Endothelial cell of umbilical vein (primary cell): ENCODE results near the gene MYO7B. TPM values are rescaled to one million over a fixed set of nuclear protein-coding genes. Genes with fewer than 3 reads are reported as not detected.

ENCODE experiments used
- BruUV-seq: library from RNA; stranded (reverse); fragments of 400-500 nt; replicated peaks from 2 replicates; lab custom pipeline; 2021; lab: Mats Ljungman, UMichigan
- CTCF ChIA-PET: fragments of 300-600, 350-600 bp; sonication (Branson Sonifier 250); formaldehyde crosslinking; loops from one replicate; lab custom pipeline; 2021; ENCODE audit warnings: antibody characterized with exemption, inconsistent platforms; lab: Charles Lee
- POLR2A ChIA-PET: fragments of 300-600, 350-600 bp; sonication (Branson Sonifier 250); formaldehyde crosslinking; loops from one replicate; lab custom pipeline; 2021; ENCODE audit warnings: antibody characterized with exemption, inconsistent platforms; lab: Charles Lee
- DNase-seq: peaks from one replicate; pipeline ENCODE4 v3.0.0-alpha.2; 2011; ENCODE audit warnings: low read depth, low spot score
- FAIRE-seq: peaks from 2 replicates; lab custom pipeline; 2011; peaks lifted over from hg19 to GRCh38; lab: Jason Lieb, UNC
- H2AFZ ChIP-seq: 2 replicates; pipeline ENCODE4 v1.6.0; 2012; ENCODE audit warnings: low read depth, low read length, control low read depth, inconsistent platforms
- H3K27ac ChIP-seq: 2 replicates; pipeline ENCODE4 v1.5.1; 2011; ENCODE audit warnings: low read depth, mild to moderate bottlenecking, control low read depth, low read length, moderate library complexity; ENCODE audit not compliant: insufficient read depth
- H3K27me3 ChIP-seq, 2 experiments: 2 replicates each; pipeline versions ENCODE4 v1.6.0 to v1.6.1; 2011; ENCODE audit warnings: low read length in 2 of 2, mixed read lengths in 1 of 2; ENCODE audit not compliant: control insufficient read depth in 2 of 2, insufficient read depth in 2 of 2
- H3K36me3 ChIP-seq, 2 experiments: 2 replicates in 1 of 2; 3 replicates in 1 of 2; pipeline ENCODE4 v1.5.1; 2011; ENCODE audit warnings: low read length in 2 of 2, mild to moderate bottlenecking in 1 of 2, moderate library complexity in 1 of 2; ENCODE audit not compliant: control insufficient read depth in 2 of 2, insufficient read depth in 2 of 2; ENCODE audit errors: extremely low read depth in 1 of 2
- H3K4me1 ChIP-seq: 3 replicates; pipeline ENCODE4 v1.5.1; 2011; ENCODE audit warnings: mild to moderate bottlenecking, low read length; ENCODE audit not compliant: control insufficient read depth, insufficient read depth; ENCODE audit errors: extremely low read depth
- H3K4me2 ChIP-seq: 2 replicates; pipeline ENCODE4 v1.6.1; 2011; ENCODE audit warnings: low read length, control low read depth, mixed read lengths; ENCODE audit not compliant: insufficient read depth
- H3K4me3 ChIP-seq, 3 experiments: fragments of 200-600 bp in 1 of 3; sonication (generic), shearing (Covaris generic) in 1 of 3; replicated peaks in 1 of 3; 2 replicates each; pipeline ENCODE4 v1.5.1; 2011 to 2016; ENCODE audit warnings: control low read depth in 3 of 3, low read length in 3 of 3, mild to moderate bottlenecking in 2 of 3, inconsistent platforms in 1 of 3, low read depth in 1 of 3, moderate library complexity in 1 of 3; ENCODE audit not compliant: insufficient read depth in 1 of 3
- H3K79me2 ChIP-seq: 2 replicates; pipeline ENCODE4 v1.6.0; 2012; ENCODE audit warnings: low read length, inconsistent platforms; ENCODE audit not compliant: control insufficient read depth, insufficient read depth
- H3K9ac ChIP-seq: replicated peaks from 2 replicates; pipeline ENCODE3; 2011; ENCODE audit warnings: low read length, control low read depth; ENCODE audit not compliant: insufficient read depth; ENCODE audit errors: extremely low read depth
- H3K9me1 ChIP-seq: replicated peaks from 3 replicates; pipeline ENCODE4 v1.6.0; 2011; ENCODE audit warnings: mild to moderate bottlenecking, low read length; ENCODE audit not compliant: control insufficient read depth, insufficient read depth; ENCODE audit errors: extremely low read depth
- H3K9me3 ChIP-seq: replicated peaks from 2 replicates; pipeline ENCODE4 v1.5.1; 2012; ENCODE audit warnings: low read length, inconsistent platforms; ENCODE audit not compliant: control insufficient read depth, insufficient read depth
- H4K20me1 ChIP-seq: replicated peaks from 2 replicates; pipeline ENCODE3; 2011; ENCODE audit warnings: mild to moderate bottlenecking, low read length; ENCODE audit not compliant: control insufficient read depth, insufficient read depth; ENCODE audit errors: extremely low read depth
- CTCF ChIP-seq, 2 donors: IDR thresholded peaks; 1 replicate in 1 of 2; 2 replicates in 1 of 2; pipeline ENCODE4 v1.5.1; 2011; ENCODE audit warnings: low read length in 2 of 2, mild to moderate bottlenecking in 2 of 2, moderate library complexity in 2 of 2, control low read depth in 1 of 2, inconsistent platforms in 1 of 2, low read depth in 1 of 2; ENCODE audit not compliant: insufficient read depth in 1 of 2; ENCODE audit errors: extremely low read depth in 1 of 2
- JUN ChIP-seq: IDR thresholded peaks from 2 replicates; pipeline ENCODE4 v1.6.1; 2011; ENCODE audit warnings: borderline replicate concordance, low read depth; ENCODE audit not compliant: insufficient read length, insufficient read depth
- MYC ChIP-seq: IDR thresholded peaks from one replicate; pipeline ENCODE4 v1.6.1; 2011; ENCODE audit warnings: mild to moderate bottlenecking, low read depth, low read length
- POLR2A ChIP-seq: IDR thresholded peaks from 2 replicates; pipeline ENCODE4 v1.6.1; 2012; ENCODE audit warnings: low read depth, mild to moderate bottlenecking, control low read depth, low read length
- POLR2AphosphoS5 ChIP-seq: IDR thresholded peaks from 2 replicates; pipeline ENCODE4 v1.6.1; 2012; ENCODE audit warnings: low read depth, mild to moderate bottlenecking, control low read depth, low read length, moderate library complexity; ENCODE audit not compliant: insufficient read depth
- dilution Hi-C: fragments of 300-500 bp; cut with MboI; formaldehyde crosslinking; loops from one replicate; pipeline ENCODE4 v1.15.0; 2019; ENCODE audit warnings: low sequenced_read_pairs; ENCODE audit not compliant: extremely low pct_ligation_motif_present
- intact Hi-C: fragments of 100-400 bp; cut with micrococcal nuclease; formaldehyde crosslinking; loops from one replicate; pipeline ENCODE4 v1.10.0; 2022
- polyA plus RNA-seq, 4 experiments: library from polyadenylated mRNA; depleted of rRNA in 3 of 4; stranded (reverse) in 3 of 4; unstranded in 1 of 4; fragments of >200 nt; gene quantifications; 2 replicates each; pipeline versions ENCODE4 v1.2.1 to v1.2.3, GENCODE V29; 2011 to 2012; ENCODE audit warnings: missing spikeins in 1 of 4
- total RNA-seq: library from RNA; stranded (reverse); gene quantifications from 2 replicates; pipeline ENCODE4 v1.2.3, GENCODE V29; 2021

Gene MYO7B
- total and polyA plus RNA-seq, 2 donors (not counting 3 experiments of a cell fraction or from before 2014, with no cell fraction given), result 0.17 TPM; not detected in 1

- no peaks in the 10 kb centered on the region for H3K36me3 ChIP-seq
- H3K9ac ChIP-seq, result no peak overlapping the region
Observed at GRCh38 chr2:127626175-127626574, 90.7 kb downstream of the MYO7B start.

GRCh38 chr2:127626917-127627739 lies 91.6 kb downstream of the MYO7B start:
- POLR2A ChIA-PET, result no interaction called here
- no peak for FAIRE-seq
- no peaks in the 10 kb centered on the region for H4K20me1 ChIP-seq
- no peak overlapping the region for H3K4me2 ChIP-seq
- no peak overlapping the region for H3K4me3 ChIP-seq
- H3K9me3 ChIP-seq, result no peaks in the 10 kb centered on the region
- BruUV-seq, result no TSS peak
- no peak overlapping the region for H3K27ac ChIP-seq
- DNase-seq, result no peak
- no peaks in the 10 kb centered on the region for H3K27me3 ChIP-seq
- no peaks in the 10 kb centered on the region for H3K36me3 ChIP-seq
- no peak overlapping the region for H3K9ac ChIP-seq
- no peaks in the 10 kb centered on the region for H3K4me1 ChIP-seq
- no peaks in the 10 kb centered on the region for H3K79me2 ChIP-seq
- no peak overlapping the region for H2AFZ ChIP-seq
- dilution Hi-C loops (no loop called here), intact Hi-C loops (no loop called here)
- CTCF ChIA-PET, result no interaction called here
- H3K9me1 ChIP-seq, result no peaks in the 10 kb centered on the region
- TF ChIP-seq POLR2AphosphoS5 (no peak), CTCF (IDR thresholded peaks at IDR 0.05; ENCODE audit: extremely low read depth in 1 of 2, insufficient read depth in 1 of 2, low read depth in 1 of 2, low read length in 2 of 2) (no peak), POLR2A (no peak), JUN (no peak)

More at GRCh38 chr2:127626175-127626574, 90.7 kb downstream of the MYO7B start:
- CTCF ChIA-PET, result interaction anchor here (2.0 to 2.5 kb wide), 2 partner anchors 35 to 70 kb away, joined by 8 to 12 read pairs; no protein-coding TSS in a partner anchor
- H3K27ac ChIP-seq, result no peak overlapping the region
- no peak overlapping the region for H3K4me2 ChIP-seq
- no peaks in the 10 kb centered on the region for H3K79me2 ChIP-seq
- H3K9me1 ChIP-seq, result no peaks in the 10 kb centered on the region
- no peak for DNase-seq
- intact Hi-C loops (no loop called here), dilution Hi-C loops (no loop called here)
- no peak for TF ChIP-seq MYC
- no peak for TF ChIP-seq JUN
- TF ChIP-seq POLR2AphosphoS5, result no peak
- H3K4me1 ChIP-seq, result no peaks in the 10 kb centered on the region
- no peaks in the 10 kb centered on the region for H3K27me3 ChIP-seq
- H3K4me3 ChIP-seq, result no peak overlapping the region
- no peaks in the 10 kb centered on the region for H3K9me3 ChIP-seq
- no peak overlapping the region for H2AFZ ChIP-seq
- FAIRE-seq, result no peak
- POLR2A ChIA-PET, result no interaction called here
- no TSS peak for BruUV-seq
- H4K20me1 ChIP-seq, result no peaks in the 10 kb centered on the region
